Glutamatergic neuron (in vitro differentiated cells): ENCODE results near the gene FES. TPM values are rescaled to one million over a fixed set of nuclear protein-coding genes. Genes with fewer than 3 reads are reported as not detected.

ENCODE experiments used
- DNase-seq: peaks from one replicate; pipeline ENCODE4 v3.0.0; 2022
- H3K27ac Mint-ChIP-seq: one replicate; pipeline ENCODE4 v1.8.0; 2020; ENCODE audit warnings: mild to moderate bottlenecking, mixed read lengths, inconsistent platforms; ENCODE audit not compliant: unreplicated experiment
- H3K27me3 Mint-ChIP-seq: one replicate; pipeline ENCODE4 v1.8.0; 2020; ENCODE audit warnings: mild to moderate bottlenecking, moderate library complexity, mixed read lengths, inconsistent platforms; ENCODE audit not compliant: unreplicated experiment
- H3K36me3 Mint-ChIP-seq: one replicate; pipeline ENCODE4 v1.8.0; 2020; ENCODE audit warnings: mild to moderate bottlenecking, mixed read lengths, inconsistent platforms; ENCODE audit not compliant: unreplicated experiment
- H3K4me1 Mint-ChIP-seq: one replicate; pipeline ENCODE4 v1.8.0; 2020; ENCODE audit warnings: mild to moderate bottlenecking, low read depth, mixed read lengths, inconsistent platforms; ENCODE audit not compliant: unreplicated experiment
- H3K4me3 Mint-ChIP-seq: one replicate; pipeline ENCODE4 v1.8.0; 2020; ENCODE audit warnings: mild to moderate bottlenecking, mixed read lengths, inconsistent platforms; ENCODE audit not compliant: unreplicated experiment
- H3K9me3 Mint-ChIP-seq: one replicate; pipeline ENCODE4 v1.8.0; 2020; ENCODE audit warnings: mild to moderate bottlenecking, moderate library complexity, mixed read lengths, inconsistent platforms; ENCODE audit not compliant: unreplicated experiment
- total RNA-seq: library from RNA; stranded (reverse); fragmentation: NEBNext Ultra II Directional; extraction: Animal tissue kit (Norgen Biotek cat#: 25700); gene quantifications from one replicate; pipeline ENCODE4 v1.2.1, GENCODE V29; 2021; ENCODE audit not compliant: unreplicated experiment
- TF ChIP-seq, protein P1 (sequence below): fragments of 200-600 bp; sonication (generic); IDR thresholded peaks from one replicate; pipeline ENCODE4 v1.5.0; 2021; ENCODE audit not compliant: partially characterized antibody, unreplicated experiment

The FES gene
- total RNA-seq, 1 donor from 2014 or later = 3.3 TPM

DNA sequence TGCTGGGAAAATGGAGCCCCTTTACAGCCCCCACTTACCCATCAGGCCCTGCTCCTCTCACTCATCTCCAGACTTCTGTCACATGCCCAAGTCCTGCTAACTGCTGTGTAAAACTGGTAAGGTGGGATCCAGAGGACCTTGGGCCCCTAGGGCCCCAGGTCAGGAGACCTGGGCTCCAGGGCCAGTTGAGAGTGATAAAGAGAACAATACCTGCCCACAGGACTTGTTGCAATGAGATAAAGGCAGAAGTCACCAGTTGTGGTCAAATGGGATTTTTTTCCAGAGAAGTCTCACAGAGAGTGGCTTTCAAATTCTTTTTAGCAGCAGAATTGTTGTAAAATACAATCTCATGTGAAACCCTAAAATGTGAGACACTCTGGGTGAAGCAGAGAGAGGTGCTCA, 15.2 kb upstream of the FES start:
- H3K9me3 Mint-ChIP-seq = peaks cover 6% of the 10 kb centered on the region
- peaks cover 18% of the 10 kb centered on the region for H3K4me1 Mint-ChIP-seq
- DNase-seq = no peak
- TF ChIP-seq, protein P1, sequence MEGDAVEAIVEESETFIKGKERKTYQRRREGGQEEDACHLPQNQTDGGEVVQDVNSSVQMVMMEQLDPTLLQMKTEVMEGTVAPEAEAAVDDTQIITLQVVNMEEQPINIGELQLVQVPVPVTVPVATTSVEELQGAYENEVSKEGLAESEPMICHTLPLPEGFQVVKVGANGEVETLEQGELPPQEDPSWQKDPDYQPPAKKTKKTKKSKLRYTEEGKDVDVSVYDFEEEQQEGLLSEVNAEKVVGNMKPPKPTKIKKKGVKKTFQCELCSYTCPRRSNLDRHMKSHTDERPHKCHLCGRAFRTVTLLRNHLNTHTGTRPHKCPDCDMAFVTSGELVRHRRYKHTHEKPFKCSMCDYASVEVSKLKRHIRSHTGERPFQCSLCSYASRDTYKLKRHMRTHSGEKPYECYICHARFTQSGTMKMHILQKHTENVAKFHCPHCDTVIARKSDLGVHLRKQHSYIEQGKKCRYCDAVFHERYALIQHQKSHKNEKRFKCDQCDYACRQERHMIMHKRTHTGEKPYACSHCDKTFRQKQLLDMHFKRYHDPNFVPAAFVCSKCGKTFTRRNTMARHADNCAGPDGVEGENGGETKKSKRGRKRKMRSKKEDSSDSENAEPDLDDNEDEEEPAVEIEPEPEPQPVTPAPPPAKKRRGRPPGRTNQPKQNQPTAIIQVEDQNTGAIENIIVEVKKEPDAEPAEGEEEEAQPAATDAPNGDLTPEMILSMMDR = no peak
- no peaks in the 10 kb centered on the region for H3K36me3 Mint-ChIP-seq
- H3K27ac Mint-ChIP-seq = no peak overlapping the region
- no peaks in the 10 kb centered on the region for H3K27me3 Mint-ChIP-seq
- H3K4me3 Mint-ChIP-seq = no peak overlapping the region

DNA sequence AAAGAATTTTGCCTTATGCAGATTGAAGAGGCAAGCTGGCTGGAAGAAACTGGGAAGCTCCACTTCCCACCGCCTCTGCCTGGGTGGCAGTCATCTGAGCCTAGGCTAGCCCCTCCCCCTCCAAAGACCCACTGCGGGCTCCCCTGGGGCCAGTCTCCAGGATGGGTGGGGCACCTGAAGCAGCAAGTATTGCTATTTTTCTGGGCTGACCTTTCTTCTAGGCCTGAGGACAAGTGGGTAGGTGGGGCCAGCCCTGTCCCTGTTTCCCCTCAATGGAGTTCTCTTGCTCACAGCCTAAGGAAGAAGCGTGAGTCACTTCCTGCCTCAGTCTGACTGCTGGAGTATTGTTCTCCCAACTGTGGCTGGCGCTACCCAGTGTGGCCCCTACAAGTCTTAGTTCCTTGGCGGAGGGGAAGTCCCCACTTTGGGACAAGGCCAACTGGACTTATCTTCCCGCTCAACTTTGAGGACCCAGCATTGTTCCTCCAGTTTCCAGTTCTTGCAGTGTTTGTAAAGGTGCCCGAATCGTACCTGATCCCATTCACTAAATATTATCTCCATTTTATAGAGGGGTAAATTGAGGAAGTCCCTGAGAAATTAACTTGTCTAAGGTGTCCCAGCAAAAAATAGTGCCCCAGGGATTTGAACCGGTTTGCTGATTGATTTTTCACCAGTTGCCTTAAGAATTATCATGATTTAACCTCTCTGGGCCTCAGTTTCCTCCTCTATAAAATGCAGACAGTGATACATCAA, 14.5 kb upstream of the FES start:
- TF ChIP-seq, protein P1 = no peak
- peaks cover 19% of the 10 kb centered on the region for H3K4me1 Mint-ChIP-seq
- DNase-seq = no peak
- no peaks in the 10 kb centered on the region for H3K36me3 Mint-ChIP-seq
- no peak overlapping the region for H3K27ac Mint-ChIP-seq
- H3K27me3 Mint-ChIP-seq = no peaks in the 10 kb centered on the region
- H3K9me3 Mint-ChIP-seq = peaks cover 7% of the 10 kb centered on the region
- no peak overlapping the region for H3K4me3 Mint-ChIP-seq

DNA sequence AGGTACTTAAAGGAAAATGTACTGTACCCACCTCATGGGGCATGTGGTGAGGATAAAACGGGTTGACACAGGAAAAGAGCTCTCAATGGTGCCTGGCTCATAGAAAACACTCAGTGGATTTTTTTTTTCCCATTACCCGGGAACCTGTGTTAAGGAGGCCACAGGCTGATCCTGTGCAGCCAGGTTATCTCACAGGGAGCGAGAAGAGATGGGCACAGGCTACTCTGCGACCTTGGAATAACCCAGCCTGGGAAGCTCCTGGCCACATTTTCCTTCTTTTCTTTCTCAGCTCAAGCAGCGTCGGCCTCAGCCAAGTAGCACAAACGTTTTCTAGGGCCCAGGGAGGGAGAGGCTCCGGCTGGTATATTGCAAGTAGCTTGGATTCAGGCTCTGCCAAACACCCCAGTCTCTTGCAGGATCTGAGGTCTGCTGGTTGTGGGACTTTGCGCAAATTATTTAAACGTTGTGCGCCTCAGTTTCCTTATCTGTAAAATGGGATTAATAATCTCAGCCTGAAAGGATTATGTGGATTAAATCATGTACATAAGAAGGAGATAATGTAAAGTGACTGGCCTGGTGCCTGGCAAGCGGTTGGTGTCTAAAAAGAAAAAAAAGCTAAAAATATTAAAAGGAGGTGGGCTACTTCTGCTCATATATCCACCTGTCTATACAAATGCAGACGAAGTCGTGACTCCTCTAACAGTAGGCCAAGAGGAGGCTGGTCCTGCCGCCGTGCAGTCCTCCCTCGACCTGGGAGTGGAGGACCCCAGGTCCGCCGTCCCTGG, 13.8 kb upstream of the FES start:
- DNase-seq = no peak

DNA sequence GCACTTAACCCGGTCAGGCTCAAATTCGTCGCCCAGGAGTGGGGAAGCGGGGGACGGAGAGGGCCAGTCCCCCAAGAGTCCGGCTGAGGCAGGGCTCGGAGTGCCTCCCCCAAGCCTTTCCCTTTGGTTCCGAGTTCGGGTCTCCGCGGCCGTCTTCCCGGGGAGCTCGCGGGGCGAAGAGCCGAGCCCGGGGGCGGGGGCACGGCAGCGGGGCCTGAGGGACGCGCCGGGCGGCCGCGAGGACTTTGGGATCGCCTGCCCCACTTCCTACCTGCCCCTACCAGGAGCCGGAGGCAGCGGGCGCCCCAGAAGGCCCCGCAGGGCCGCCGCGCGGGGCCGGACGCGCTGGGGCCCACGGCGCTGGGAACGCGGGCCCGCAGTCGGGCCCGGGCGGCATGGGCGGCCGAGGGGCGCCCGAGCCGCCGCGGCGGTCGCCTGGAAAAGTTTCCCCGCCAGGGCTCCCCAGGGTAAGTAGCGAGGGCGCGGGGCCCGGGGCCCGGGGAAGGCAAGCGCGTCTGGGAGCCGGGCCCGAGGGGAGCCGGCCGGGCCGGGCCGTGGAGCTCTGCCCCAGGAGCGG, 13.1 kb upstream of the FES start:
- TF ChIP-seq, protein P1 = no peak
- Mint-ChIP-seq H3K27me3 (peaks cover 1% of the 10 kb centered on the region), H3K27ac (no peak overlapping the region), H3K4me3 (peak overlapping the region; percentile 81), H3K4me1 (peaks cover 19% of the 10 kb centered on the region), H3K9me3 (peaks cover 8% of the 10 kb centered on the region), H3K36me3 (no peaks in the 10 kb centered on the region)
- no peak for DNase-seq

More for the DNA sequence above, 13.8 kb upstream of the FES start:
- Mint-ChIP-seq H3K27ac (peak overlapping the region; percentile 76), H3K9me3 (peaks cover 8% of the 10 kb centered on the region), H3K36me3 (no peaks in the 10 kb centered on the region), H3K4me3 (peak overlapping the region; percentile 81), H3K27me3 (no peaks in the 10 kb centered on the region), H3K4me1 (peaks cover 19% of the 10 kb centered on the region)
- TF ChIP-seq, protein P1 = no peak
